GM15510 (cell line): ENCODE measurements around the gene BCORL1.

Source experiments
- POLR2A ChIP-seq: IDR thresholded peaks from 3 replicates; pipeline ENCODE4 v1.6.1; 2011; ENCODE audit warnings: borderline replicate concordance; ENCODE audit not compliant: insufficient read length; ENCODE audit errors: extremely low read depth

The BCORL1 gene

GRCh38 chrX:129983575-129984110 is 1.2 kb downstream of the BCORL1 start:
- no peak for TF ChIP-seq POLR2A

GRCh38 chrX:129984111-129984958 is 1.9 kb downstream of the BCORL1 start:
- no peak for TF ChIP-seq POLR2A

- no peak for TF ChIP-seq POLR2A
Measured at GRCh38 chrX:129987871-129988270, 5.4 kb downstream of the BCORL1 start.

GRCh38 chrX:129992181-129992580 is 9.7 kb downstream of the BCORL1 start:
- TF ChIP-seq POLR2A = no peak

- no peak for TF ChIP-seq POLR2A
Measured at GRCh38 chrX:129996120-129996519, 13.7 kb downstream of the BCORL1 start.

GRCh38 chrX:129997086-129997485 is 14.7 kb downstream of the BCORL1 start:
- no peak for TF ChIP-seq POLR2A

GRCh38 chrX:129998021-129998420 is 15.6 kb downstream of the BCORL1 start:
- no peak for TF ChIP-seq POLR2A

- no peak for TF ChIP-seq POLR2A
Measured at GRCh38 chrX:130001893-130002292, 19.5 kb downstream of the BCORL1 start.

GRCh38 chrX:130002541-130002940 is 20.1 kb downstream of the BCORL1 start:
- TF ChIP-seq POLR2A = no peak

GRCh38 chrX:130005089-130005807 is 22.8 kb downstream of the BCORL1 start:
- no peak for TF ChIP-seq POLR2A

GRCh38 chrX:130009658-130010223 is 27.3 kb downstream of the BCORL1 start:
- TF ChIP-seq POLR2A = no peak

- TF ChIP-seq POLR2A = no peak
Measured at GRCh38 chrX:130012683-130013082, 30.2 kb downstream of the BCORL1 start.

GRCh38 chrX:130013661-130014060 is 31.2 kb downstream of the BCORL1 start:
- TF ChIP-seq POLR2A = no peak

- TF ChIP-seq POLR2A = no peak
Measured at GRCh38 chrX:130014356-130014755, 31.9 kb downstream of the BCORL1 start.

GRCh38 chrX:130014770-130015169 is 32.3 kb downstream of the BCORL1 start:
- no peak for TF ChIP-seq POLR2A
